GM23248 (cell line): ENCODE results near the gene ACOT4. TPM values are rescaled to one million over a fixed set of nuclear protein-coding genes. Genes with fewer than 3 reads are reported as not detected.
"Not testable (repeated sequence)": the region's sequence is repeated elsewhere in the genome, so short reads cannot be mapped to it uniquely, and the experiment has no call there.

ENCODE experiments used
- DNase-seq: peaks from one replicate; pipeline ENCODE4 v3.0.0-alpha.2; 2015
- H2AFZ ChIP-seq: fragments of 200-600 bp; sonication (generic); 2 replicates; pipeline ENCODE4 v1.6.1; 2016; ENCODE audit warnings: antibody characterized with exemption
- H3F3A ChIP-seq: fragments of 200-600 bp; sonication (generic); 2 replicates; pipeline ENCODE4 v1.6.1; 2016; ENCODE audit warnings: mild to moderate bottlenecking, antibody characterized with exemption, mixed run types; ENCODE audit not compliant: insufficient read depth
- H3K27ac ChIP-seq: fragments of 200-600 bp; sonication (generic); 2 replicates; pipeline ENCODE4 v1.5.1; 2016; ENCODE audit warnings: mild to moderate bottlenecking
- H3K27me3 ChIP-seq: fragments of 200-600 bp; sonication (generic); replicated peaks from 2 replicates; pipeline ENCODE4 v1.6.1; 2016; ENCODE audit warnings: mild to moderate bottlenecking; ENCODE audit not compliant: insufficient read depth
- H3K36me3 ChIP-seq: fragments of 200-600 bp; sonication (generic); 2 replicates; pipeline ENCODE4 v1.6.1; 2016; ENCODE audit warnings: low read depth, mild to moderate bottlenecking
- H3K4me1 ChIP-seq: fragments of 200-600 bp; sonication (generic); 2 replicates; pipeline ENCODE4 v1.6.1; 2016; ENCODE audit warnings: mild to moderate bottlenecking; ENCODE audit not compliant: insufficient read depth
- H3K4me2 ChIP-seq: fragments of 200-600 bp; sonication (generic); one replicate; pipeline ENCODE4 v1.6.1; 2016; ENCODE audit warnings: mild to moderate bottlenecking; ENCODE audit not compliant: unreplicated experiment
- H3K4me3 ChIP-seq: fragments of 200-600 bp; sonication (generic); 2 replicates; pipeline ENCODE4 v1.5.1; 2016; ENCODE audit warnings: mild to moderate bottlenecking
- H3K79me2 ChIP-seq: fragments of 200-600 bp; sonication (generic); 2 replicates; pipeline ENCODE4 v1.6.1; 2016; ENCODE audit warnings: mild to moderate bottlenecking; ENCODE audit not compliant: insufficient read depth
- H3K9ac ChIP-seq: fragments of 200-600 bp; sonication (generic); 2 replicates; pipeline ENCODE4 v1.6.1; 2016; ENCODE audit warnings: mild to moderate bottlenecking
- H3K9me2 ChIP-seq: fragments of 200-600 bp; sonication (generic); 2 replicates; pipeline ENCODE4 v1.6.1; 2016; ENCODE audit warnings: mixed run types, mild to moderate bottlenecking, moderate library complexity; ENCODE audit not compliant: insufficient read depth
- H3K9me3 ChIP-seq: fragments of 200-600 bp; sonication (generic); one replicate; pipeline ENCODE4 v1.6.1; 2017; ENCODE audit warnings: low read depth
- H4K20me1 ChIP-seq: fragments of 200-600 bp; sonication (generic); 2 replicates; pipeline ENCODE4 v1.6.0; 2016; ENCODE audit not compliant: insufficient read depth
- EZH2 ChIP-seq: fragments of 200-600 bp; sonication (generic); IDR thresholded peaks from 2 replicates; pipeline ENCODE4 v1.6.1; 2018; ENCODE audit warnings: antibody characterized with exemption, mild to moderate bottlenecking; ENCODE audit not compliant: insufficient read depth, poor library complexity, severe bottlenecking
- EZH2phosphoT487 ChIP-seq: fragments of 200-600 bp; sonication (generic); IDR thresholded peaks from 2 replicates; pipeline ENCODE4 v1.6.1; 2018; ENCODE audit warnings: antibody characterized with exemption, moderate library complexity, mild to moderate bottlenecking, low read depth; ENCODE audit not compliant: insufficient read depth
- WGBS, 2 experiments: methylation state at CpG; one replicate each; pipeline ENCODE4 v1.1.6; 2015 to 2017; ENCODE audit warnings: low lambda C conversion rate in 2 of 2, low coverage in 1 of 2; ENCODE audit errors: missing lambda C conversion rate in 2 of 2; 5-methylcytosine and 5-hydroxymethylcytosine counted together
- in situ Hi-C: fragments of 300-500 bp; cut with MboI; formaldehyde crosslinking; loops from 2 replicates; pipeline ENCODE4 v1.15.0; 2020
- polyA plus RNA-seq: library from polyadenylated mRNA; unstranded; fragments of >200 nt; fragmentation: Nextera tagmentation; extraction: Ambion mirVana; gene quantifications from 2 replicates; pipeline ENCODE4 v1.2.1, GENCODE V29; 2016
- total RNA-seq: library from RNA; depleted of rRNA; stranded (reverse); fragments of >200 nt; shearing (Covaris generic); gene quantifications from 2 replicates; pipeline ENCODE4 v1.2.3, GENCODE V29; 2014

ACOT4 gene
- total and polyA plus RNA-seq, 2 experiments from 2014 or later: 1.5 to 1.6 TPM

DNA sequence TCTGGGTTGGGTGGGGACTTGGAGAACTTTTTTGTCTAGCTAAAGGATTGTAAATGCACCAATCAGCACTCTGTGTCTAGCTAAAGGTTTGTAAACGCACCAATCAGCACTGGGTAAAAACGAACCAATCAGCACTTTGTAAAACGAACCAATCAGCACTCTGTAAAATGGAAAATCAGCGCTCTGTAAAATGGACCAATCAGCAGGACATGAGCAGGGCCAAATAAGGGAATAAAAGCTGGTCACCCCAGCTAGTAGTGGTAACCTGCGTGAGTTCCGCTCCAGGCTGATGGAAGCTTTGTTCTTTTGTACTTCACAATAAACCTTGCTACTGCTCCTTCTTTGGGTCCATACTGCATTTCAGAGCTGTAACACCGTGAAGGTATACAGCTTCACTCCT is 24.3 kb upstream of the ACOT4 start:
- H3F3A ChIP-seq: peaks cover 11% of the 10 kb centered on the region
- H3K4me2 ChIP-seq: peak overlapping the region; percentile 86
- TF ChIP-seq EZH2 (no peak), EZH2phosphoT487 (no peak)
- peaks cover 18% of the 10 kb centered on the region for H3K4me1 ChIP-seq
- no peaks in the 10 kb centered on the region for H3K27me3 ChIP-seq
- no peaks in the 10 kb centered on the region for H3K9me3 ChIP-seq
- no peaks in the 10 kb centered on the region for H3K9me2 ChIP-seq
- H4K20me1 ChIP-seq: no peaks in the 10 kb centered on the region
- H2AFZ ChIP-seq: no peak overlapping the region
- in situ Hi-C loops: no loop called here
- H3K9ac ChIP-seq: no peak overlapping the region
- no peak for DNase-seq
- H3K36me3 ChIP-seq: no peaks in the 10 kb centered on the region
- 89 to 91% methylated on average over 7 of the region's 7 CpGs for WGBS, 2 experiments
- peaks cover 38% of the 10 kb centered on the region for H3K79me2 ChIP-seq
- no peak overlapping the region for H3K27ac ChIP-seq
- peak overlapping the region; percentile 74 for H3K4me3 ChIP-seq

- no peak for TF ChIP-seq EZH2
- no peak for TF ChIP-seq EZH2phosphoT487
- Histone ChIP-seq H3K9ac (peak overlapping the region; percentile 89), H3K4me1 (peaks cover 18% of the 10 kb centered on the region), H3K36me3 (no peaks in the 10 kb centered on the region), H3K4me3 (peak overlapping the region; percentile 74), H3K9me2 (no peaks in the 10 kb centered on the region), H4K20me1 (no peaks in the 10 kb centered on the region), H3K4me2 (peak overlapping the region; percentile 86), H3K27ac (peak overlapping the region; percentile 88), H3F3A (peaks cover 11% of the 10 kb centered on the region), H2AFZ (peak overlapping the region; percentile 71), H3K79me2 (peaks cover 38% of the 10 kb centered on the region), H3K9me3 (no peaks in the 10 kb centered on the region), H3K27me3 (no peaks in the 10 kb centered on the region)
- whole genome bisulfite sequencing, 2 experiments: 49 to 51% methylated on average over 16 of the region's 16 CpGs
- DNase-seq: peak; percentile 70
- in situ Hi-C loops: no loop called here
These were observed 23.5 kb upstream of the ACOT4 start for GRCh38 chr14:73567951-73568885.

- peaks cover 11% of the 10 kb centered on the region for H3F3A ChIP-seq
- H3K79me2 ChIP-seq: peaks cover 38% of the 10 kb centered on the region
- 0 to 2% methylated on average over 4 of the region's 4 CpGs for WGBS, 2 experiments
- H3K4me3 ChIP-seq: peak overlapping the region; percentile 74
- in situ Hi-C loops, H4K20me1 ChIP-seq, DNase-seq, H3K36me3 ChIP-seq, H3K27me3 ChIP-seq, H3K9me3 ChIP-seq, H3K9me2 ChIP-seq: not testable (repeated sequence)
- peak overlapping the region; percentile 86 for H3K4me2 ChIP-seq
- peak overlapping the region; percentile 88 for H3K27ac ChIP-seq
- peak overlapping the region; percentile 89 for H3K9ac ChIP-seq
- peaks cover 18% of the 10 kb centered on the region for H3K4me1 ChIP-seq
- H2AFZ ChIP-seq: peak overlapping the region; percentile 71
These were observed 22.8 kb upstream of the ACOT4 start for GRCh38 chr14:73568886-73569184.

- H3K9ac ChIP-seq: peak within 1 kb of the TSS; percentile 89
- H3K27ac ChIP-seq: peak within 1 kb of the TSS; percentile 88
- H3F3A ChIP-seq: peaks cover 11% of the 10 kb centered on the region
- H2AFZ ChIP-seq: peak within 1 kb of the TSS; percentile 71
- peaks cover 38% of the 10 kb centered on the region for H3K79me2 ChIP-seq
- peak within 1 kb of the TSS; percentile 86 for H3K4me2 ChIP-seq
- H3K4me1 ChIP-seq: peaks cover 18% of the 10 kb centered on the region
- peak; percentile 97 for DNase-seq
- H4K20me1 ChIP-seq, H3K9me2 ChIP-seq, H3K27me3 ChIP-seq, H3K36me3 ChIP-seq, in situ Hi-C loops, H3K9me3 ChIP-seq: not testable (repeated sequence)
- 0 to 1% methylated on average over 44 to 52 of the region's 83 CpGs for WGBS, 2 experiments
- H3K4me3 ChIP-seq: peak within 1 kb of the TSS; percentile 74
These were observed 22.3 kb upstream of the ACOT4 start, which contains the start of gene ACOT2 for GRCh38 chr14:73569185-73569958. Gene ACOT2, plus strand, starts transcription at chr14:73569213. Its CDS starts 28 bp downstream, at chr14:73569241.

- H3K79me2 ChIP-seq: peaks cover 38% of the 10 kb centered on the region
- peak overlapping the region; percentile 86 for H3K4me2 ChIP-seq
- DNase-seq: peak; percentile 59
- peak overlapping the region; percentile 89 for H3K9ac ChIP-seq
- peaks cover 11% of the 10 kb centered on the region for H3F3A ChIP-seq
- peak overlapping the region; percentile 88 for H3K27ac ChIP-seq
- in situ Hi-C loops, H3K9me2 ChIP-seq, H4K20me1 ChIP-seq, H3K36me3 ChIP-seq, H3K9me3 ChIP-seq, H2AFZ ChIP-seq, H3K27me3 ChIP-seq: not testable (repeated sequence)
- peak overlapping the region; percentile 74 for H3K4me3 ChIP-seq
- WGBS, 2 experiments: 29 to 35% methylated on average over 8 of the region's 8 CpGs
- peaks cover 18% of the 10 kb centered on the region for H3K4me1 ChIP-seq
These were observed 20.8 kb upstream of the ACOT4 start for GRCh38 chr14:73570913-73571312.

DNA sequence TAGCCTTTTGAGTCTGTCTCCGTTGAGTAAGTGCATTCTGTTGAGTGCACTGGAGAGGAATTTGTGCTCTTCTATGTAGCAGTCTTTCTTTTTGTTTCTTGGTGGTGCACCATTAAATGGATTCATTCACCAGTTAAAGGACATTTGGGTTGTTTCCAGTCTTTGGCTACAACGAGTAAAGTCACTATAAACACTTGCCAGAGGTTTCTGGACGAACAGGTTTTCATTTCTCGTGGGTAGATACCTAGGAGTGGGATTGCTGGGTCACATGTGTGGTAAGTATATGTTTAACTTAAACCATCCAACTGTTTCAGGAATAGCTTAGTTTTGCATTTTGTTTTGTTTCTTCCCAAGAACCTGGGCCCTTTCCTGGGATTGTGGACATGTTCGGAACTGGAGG is 18.6 kb upstream of the ACOT4 start:
- H4K20me1 ChIP-seq: not testable (repeated sequence)
- WGBS, 2 experiments: 78 to 81% methylated on average over 5 of the region's 5 CpGs

More for the DNA sequence above, 18.6 kb upstream of the ACOT4 start:
- H3K9ac ChIP-seq, H3K27me3 ChIP-seq, DNase-seq, H3K9me2 ChIP-seq, H2AFZ ChIP-seq, in situ Hi-C loops, H3F3A ChIP-seq, H3K4me2 ChIP-seq, H3K27ac ChIP-seq, H3K4me3 ChIP-seq, H3K9me3 ChIP-seq: not testable (repeated sequence)
- peaks cover 13% of the 10 kb centered on the region for H3K36me3 ChIP-seq
- H3K79me2 ChIP-seq: peaks cover 23% of the 10 kb centered on the region
- H3K4me1 ChIP-seq: peaks cover 15% of the 10 kb centered on the region
